Body of pancreas (tissue), 4 donors: Measurements from ENCODE around the gene DNAJC13. TPM values are rescaled to one million over a fixed set of nuclear protein-coding genes. Genes with fewer than 3 reads are reported as not detected.
"Not testable (repeated sequence)": the region's sequence is repeated elsewhere in the genome, so short reads cannot be mapped to it uniquely, and the experiment has no call there.

Source experiments
- ATAC-seq: fragments of 150-250 bp; one replicate; pipeline ENCODE4 v1.9.1; 2016
- DNase-seq, 4 donors: peaks; one replicate each; pipeline ENCODE4 v3.0.0-alpha.2; 2019
- H3K27ac ChIP-seq, 4 donors: fragments of 200-600 bp; sonication (generic); 1 replicate in 3 of 4; 2 replicates in 1 of 4; pipeline versions ENCODE4 v1.5.1 to v1.6.1; 2016 to 2019; ENCODE audit warnings: mild to moderate bottlenecking in 1 of 4, mixed read lengths in 1 of 4, moderate library complexity in 1 of 4
- H3K27me3 ChIP-seq, 2 donors: fragments of 200-600 bp; sonication (generic); one replicate each; pipeline ENCODE4 v1.6.0; 2016; ENCODE audit warnings: mild to moderate bottlenecking in 1 of 2
- H3K36me3 ChIP-seq, 2 donors: fragments of 200-600 bp; sonication (generic); replicated peaks in 1 of 2; 2 replicates each; pipeline ENCODE4 v1.5.1; 2016; ENCODE audit warnings: low read depth in 2 of 2; ENCODE audit not compliant: insufficient read depth in 1 of 2
- H3K4me1 ChIP-seq: fragments of 200-600 bp; sonication (generic); one replicate; pipeline ENCODE4 v1.6.0; 2016
- H3K4me3 ChIP-seq, 2 donors: fragments of 200-600 bp; sonication (generic); 1 replicate in 1 of 2; 2 replicates in 1 of 2; pipeline ENCODE4 v1.5.1; 2016 to 2019
- H3K9me3 ChIP-seq, 3 donors: fragments of 200-600 bp; sonication (generic); 1 replicate in 2 of 3; 2 replicates in 1 of 3; pipeline ENCODE4 v1.5.1; 2016
- POLR2A ChIP-seq, 3 donors: fragments of 450-650 bp; IDR thresholded peaks; one replicate each; pipeline ENCODE4 v1.6.1; 2016; ENCODE audit warnings: antibody characterized with exemption in 3 of 3, mild to moderate bottlenecking in 2 of 3
- WGBS, 2 donors: methylation state at CpG; one replicate each; pipeline ENCODE4 v1.1.5; 2017; 5-methylcytosine and 5-hydroxymethylcytosine counted together
- intact Hi-C: fragments of 100-400 bp; cut with DNase I; formaldehyde crosslinking; loops from one replicate; pipeline ENCODE4 v1.15.1; 2023
- total RNA-seq, 2 donors: library from RNA; depleted of rRNA; stranded (reverse); fragments of >200 nt; gene quantifications; one replicate each; pipeline ENCODE4 v1.1.0, GENCODE V29; 2016
- TF ChIP-seq, protein P1 (sequence below), 7 experiments: fragments of 450-650 bp in 4 of 7; fragments of 200-600 bp in 3 of 7; sonication (generic) in 3 of 7; IDR thresholded peaks; one replicate each; pipeline ENCODE4 v1.5.1; 2016 to 2019; ENCODE audit warnings: antibody characterized with exemption in 7 of 7

The DNAJC13 gene
- total RNA-seq, 2 donors from 2014 or later = 21.5 to 36.9 TPM

DNA sequence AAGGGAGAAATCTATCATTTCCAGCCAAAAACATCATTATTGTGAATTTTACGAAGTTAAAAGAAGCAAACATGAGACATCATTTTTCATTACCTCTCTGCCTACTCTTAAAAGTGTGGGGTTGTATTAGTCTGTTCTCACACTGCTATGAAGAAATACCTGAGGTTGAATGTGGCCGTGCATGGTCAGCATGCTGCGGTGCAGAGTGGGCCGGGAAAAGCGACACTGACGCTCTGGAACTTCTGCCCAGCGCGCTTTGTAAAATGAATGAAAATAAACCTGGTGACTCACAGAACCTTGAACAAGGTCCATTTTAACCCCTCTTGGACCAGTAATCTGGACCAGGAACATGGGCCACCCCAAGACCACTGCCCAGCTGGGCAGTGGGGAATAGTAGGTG lies 31.0 kb upstream of the DNAJC13 start:
- WGBS, 2 donors = 80 to 81% methylated on average over 8 of the region's 8 CpGs
- no peak for ATAC-seq
- Histone ChIP-seq H3K27me3 (no peaks in the 10 kb centered on the region), H3K27ac (no peak overlapping the region), H3K9me3 (no peaks in the 10 kb centered on the region), H3K36me3 (no peaks in the 10 kb centered on the region), H3K4me1 (no peaks in the 10 kb centered on the region), H3K4me3 (no peak overlapping the region)
- intact Hi-C loops = no loop called here
- TF ChIP-seq, protein P1, sequence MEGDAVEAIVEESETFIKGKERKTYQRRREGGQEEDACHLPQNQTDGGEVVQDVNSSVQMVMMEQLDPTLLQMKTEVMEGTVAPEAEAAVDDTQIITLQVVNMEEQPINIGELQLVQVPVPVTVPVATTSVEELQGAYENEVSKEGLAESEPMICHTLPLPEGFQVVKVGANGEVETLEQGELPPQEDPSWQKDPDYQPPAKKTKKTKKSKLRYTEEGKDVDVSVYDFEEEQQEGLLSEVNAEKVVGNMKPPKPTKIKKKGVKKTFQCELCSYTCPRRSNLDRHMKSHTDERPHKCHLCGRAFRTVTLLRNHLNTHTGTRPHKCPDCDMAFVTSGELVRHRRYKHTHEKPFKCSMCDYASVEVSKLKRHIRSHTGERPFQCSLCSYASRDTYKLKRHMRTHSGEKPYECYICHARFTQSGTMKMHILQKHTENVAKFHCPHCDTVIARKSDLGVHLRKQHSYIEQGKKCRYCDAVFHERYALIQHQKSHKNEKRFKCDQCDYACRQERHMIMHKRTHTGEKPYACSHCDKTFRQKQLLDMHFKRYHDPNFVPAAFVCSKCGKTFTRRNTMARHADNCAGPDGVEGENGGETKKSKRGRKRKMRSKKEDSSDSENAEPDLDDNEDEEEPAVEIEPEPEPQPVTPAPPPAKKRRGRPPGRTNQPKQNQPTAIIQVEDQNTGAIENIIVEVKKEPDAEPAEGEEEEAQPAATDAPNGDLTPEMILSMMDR (IDR thresholded peaks at IDR 0.05) = no peak
- no peak for TF ChIP-seq POLR2A (IDR thresholded peaks at IDR 0.05)
- no peak for DNase-seq

DNA sequence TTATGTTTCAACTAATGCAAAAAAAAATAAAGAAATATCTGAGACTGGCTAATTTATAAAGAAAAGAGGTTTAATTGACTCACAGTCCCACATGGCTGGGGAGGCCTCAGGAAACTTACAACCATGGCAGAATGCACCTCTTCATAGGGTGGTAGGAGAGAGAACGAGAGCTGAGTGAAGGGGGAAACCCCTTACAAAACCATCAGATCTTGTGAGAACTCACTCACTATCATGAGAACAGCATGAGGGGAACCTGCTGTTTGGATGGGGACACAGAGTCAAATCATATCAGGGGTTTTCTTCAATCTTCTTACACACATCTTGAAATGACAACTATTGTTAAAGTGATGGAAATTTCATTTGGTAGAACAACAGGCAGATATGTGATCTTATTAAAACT lies 24.6 kb upstream of the DNAJC13 start:
- H3K27ac ChIP-seq, ATAC-seq, H3K9me3 ChIP-seq, H3K27me3 ChIP-seq, H3K4me3 ChIP-seq, DNase-seq, H3K36me3 ChIP-seq, intact Hi-C loops, H3K4me1 ChIP-seq: not testable (repeated sequence)
- WGBS, 2 donors = 75 to 95% methylated on average over 1 of the region's 1 CpG

DNA sequence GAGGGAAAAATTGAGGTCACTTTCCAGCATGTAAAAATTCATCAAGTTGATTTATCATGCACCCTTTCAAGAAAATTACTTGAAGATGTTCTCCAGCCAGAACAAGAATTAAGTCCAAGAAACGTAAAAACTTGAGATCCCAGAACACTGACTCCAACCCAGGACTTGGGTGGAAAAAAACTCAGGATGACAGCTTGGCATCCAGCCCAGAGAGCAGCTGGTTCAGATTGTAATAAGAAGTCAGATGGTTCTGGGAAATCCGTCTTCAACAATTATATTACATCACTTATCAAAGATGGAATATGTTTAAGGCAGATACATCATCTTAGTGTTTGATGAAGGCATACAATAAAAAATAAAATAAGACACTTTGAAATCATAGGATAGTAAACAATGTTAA lies 23.0 kb upstream of the DNAJC13 start:
- ATAC-seq = no peak
- 19 to 22% methylated on average over 2 of the region's 2 CpGs for WGBS, 2 donors

DNA sequence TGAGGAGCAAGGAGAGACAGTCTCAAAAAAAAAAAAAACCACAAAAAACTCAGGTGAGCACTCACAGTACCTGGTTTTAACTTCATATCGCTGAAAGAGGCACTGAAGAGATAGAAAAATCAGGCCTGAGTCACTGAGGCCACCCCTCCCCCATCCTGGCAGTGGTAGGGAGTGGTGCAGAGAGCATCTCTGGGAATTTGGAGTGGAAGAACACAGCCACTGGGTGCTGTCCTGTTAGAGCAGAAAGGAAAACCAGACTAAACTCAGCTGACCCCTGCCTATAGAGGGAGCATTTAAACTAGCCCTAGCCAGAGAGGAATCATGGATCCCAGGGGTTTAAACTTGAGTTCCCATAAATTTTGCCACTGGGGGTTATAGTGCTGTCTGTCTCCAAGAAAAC lies 22.2 kb upstream of the DNAJC13 start:
- DNase-seq = no peak
- intact Hi-C loops = no loop called here
- TF ChIP-seq, protein P1 (IDR thresholded peaks at IDR 0.05) = no peak
- TF ChIP-seq POLR2A (IDR thresholded peaks at IDR 0.05) = no peak
- Histone ChIP-seq H3K4me1 (no peaks in the 10 kb centered on the region), H3K27me3 (no peaks in the 10 kb centered on the region), H3K27ac (no peak overlapping the region), H3K9me3 (no peaks in the 10 kb centered on the region), H3K4me3 (no peak overlapping the region), H3K36me3 (no peaks in the 10 kb centered on the region)
- 73 to 80% methylated on average over 1 of the region's 1 CpG for WGBS, 2 donors
- no peak for ATAC-seq

More for the DNA sequence above, 23.0 kb upstream of the DNAJC13 start:
- Histone ChIP-seq H3K9me3 (no peaks in the 10 kb centered on the region), H3K27me3 (no peaks in the 10 kb centered on the region), H3K27ac (no peak overlapping the region), H3K4me3 (no peak overlapping the region), H3K36me3 (no peaks in the 10 kb centered on the region), H3K4me1 (no peaks in the 10 kb centered on the region)
- TF ChIP-seq POLR2A (IDR thresholded peaks at IDR 0.05) = no peak
- TF ChIP-seq, protein P1 (IDR thresholded peaks at IDR 0.05) = no peak
- peak in 1 of 4 donors; percentile 47 for DNase-seq
- intact Hi-C loops = no loop called here

DNA sequence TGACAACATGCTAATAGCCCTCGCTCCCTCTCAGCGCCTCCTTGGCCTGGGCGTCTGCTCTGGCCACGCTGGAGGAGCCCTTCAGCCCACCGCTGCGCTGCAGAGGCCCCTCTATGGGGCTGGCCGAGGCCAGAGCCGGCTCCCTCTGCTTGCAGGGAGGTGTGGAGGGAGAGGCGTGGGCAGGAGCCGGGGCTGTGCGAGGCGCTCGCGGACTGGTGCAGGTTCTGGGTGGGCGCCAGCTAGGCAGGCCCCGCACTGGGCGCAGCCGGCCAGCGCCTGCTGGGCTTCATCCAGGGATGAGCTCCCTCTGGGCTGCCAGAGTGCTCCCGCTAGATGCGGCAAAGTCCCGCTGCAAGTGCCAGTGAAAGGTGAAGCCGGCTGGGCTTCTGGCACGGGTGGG lies 21.0 kb upstream of the DNAJC13 start:
- Histone ChIP-seq H3K27me3 (no peaks in the 10 kb centered on the region), H3K4me3 (no peak overlapping the region), H3K9me3 (no peaks in the 10 kb centered on the region), H3K27ac (no peak overlapping the region), H3K36me3 (no peaks in the 10 kb centered on the region), H3K4me1 (no peaks in the 10 kb centered on the region)
- ATAC-seq (no peak), DNase-seq (no peak)
- TF ChIP-seq, protein P1 (IDR thresholded peaks at IDR 0.05) = no peak
- TF ChIP-seq POLR2A (IDR thresholded peaks at IDR 0.05) = no peak
- intact Hi-C loops = no loop called here
- 92 to 95% methylated on average over 17 to 24 of the region's 24 CpGs for WGBS, 2 donors

DNA sequence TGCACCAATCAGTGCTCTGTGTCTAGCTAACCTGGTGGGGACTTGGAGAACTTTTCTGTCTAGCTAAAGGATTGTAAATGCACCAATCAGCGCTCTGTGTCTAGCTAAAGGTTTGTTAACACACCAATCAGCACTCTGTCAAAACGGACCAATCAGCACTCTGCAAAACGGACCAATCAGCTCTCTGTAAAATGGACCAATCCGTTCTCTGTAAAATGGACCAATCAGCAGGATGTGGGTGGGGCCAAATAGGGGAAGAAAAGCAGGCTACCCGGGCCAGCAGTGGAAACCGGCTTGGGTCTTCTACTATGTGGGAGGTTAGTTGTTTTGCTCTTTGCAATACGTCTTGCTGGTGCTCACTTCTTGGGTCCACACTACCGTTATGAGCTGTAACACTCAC lies 20.5 kb upstream of the DNAJC13 start:
- DNase-seq, H3K9me3 ChIP-seq, H3K4me1 ChIP-seq, H3K4me3 ChIP-seq, ATAC-seq, intact Hi-C loops, H3K36me3 ChIP-seq, H3K27me3 ChIP-seq, H3K27ac ChIP-seq: not testable (repeated sequence)
- WGBS, 2 donors = 67 to 86% methylated on average over 8 of the region's 8 CpGs
